Endothelial cell (in vitro differentiated cells): ENCODE measurements around the gene SF3A1. TPM values are rescaled to one million over a fixed set of nuclear protein-coding genes. Genes with fewer than 3 reads are reported as not detected.

ENCODE experiments used
- DNase-seq: peaks from one replicate; pipeline ENCODE4 v3.0.0; 2021; ENCODE audit warnings: low spot score
- H3K27ac Mint-ChIP-seq: one replicate; pipeline ENCODE4 v1.8.0; 2021; ENCODE audit warnings: mixed read lengths, inconsistent platforms; ENCODE audit not compliant: unreplicated experiment
- H3K27me3 Mint-ChIP-seq: one replicate; pipeline ENCODE4 v1.8.0; 2021; ENCODE audit warnings: mild to moderate bottlenecking, moderate library complexity, mixed read lengths, inconsistent platforms; ENCODE audit not compliant: unreplicated experiment
- H3K36me3 Mint-ChIP-seq: one replicate; pipeline ENCODE4 v1.8.0; 2021; ENCODE audit warnings: mild to moderate bottlenecking, low read depth, mixed read lengths, inconsistent platforms; ENCODE audit not compliant: unreplicated experiment
- H3K4me1 Mint-ChIP-seq: one replicate; pipeline ENCODE4 v1.8.0; 2021; ENCODE audit warnings: mild to moderate bottlenecking, mixed read lengths, inconsistent platforms; ENCODE audit not compliant: unreplicated experiment
- H3K4me3 Mint-ChIP-seq: one replicate; pipeline ENCODE4 v1.8.0; 2021; ENCODE audit warnings: mild to moderate bottlenecking, mixed read lengths, inconsistent platforms; ENCODE audit not compliant: unreplicated experiment
- H3K9me3 Mint-ChIP-seq: one replicate; pipeline ENCODE4 v1.8.0; 2021; ENCODE audit warnings: mixed read lengths, inconsistent platforms; ENCODE audit not compliant: unreplicated experiment
- CTCF ChIP-seq: fragments of 200-600 bp; sonication (generic); IDR thresholded peaks from one replicate; pipeline ENCODE4 v1.5.0; 2021; ENCODE audit warnings: antibody characterized with exemption; ENCODE audit not compliant: unreplicated experiment
- total RNA-seq: library from RNA; stranded (reverse); fragmentation: NEBNext Ultra II Directional; extraction: Animal tissue kit (Norgen Biotek cat#: 25700); gene quantifications from one replicate; pipeline ENCODE4 v1.2.1, GENCODE V29; 2021; ENCODE audit not compliant: unreplicated experiment

The SF3A1 gene
- total RNA-seq, 1 donor from 2014 or later = 139 TPM

GRCh38 chr22:30291058-30291892, 65.4 kb downstream of the SF3A1 start:
- H3K27ac Mint-ChIP-seq = no peak overlapping the region
- peaks cover 10% of the 10 kb centered on the region for H3K4me1 Mint-ChIP-seq
- DNase-seq = peak; percentile 52
- H3K36me3 Mint-ChIP-seq = peaks cover 16% of the 10 kb centered on the region
- no peaks in the 10 kb centered on the region for H3K9me3 Mint-ChIP-seq
- peaks cover 3% of the 10 kb centered on the region for H3K27me3 Mint-ChIP-seq
- TF ChIP-seq CTCF = no peak
- no peak overlapping the region for H3K4me3 Mint-ChIP-seq

GRCh38 chr22:30290342-30291057, 66.2 kb downstream of the SF3A1 start:
- H3K4me1 Mint-ChIP-seq = peaks cover 10% of the 10 kb centered on the region
- no peak overlapping the region for H3K4me3 Mint-ChIP-seq
- no peak for DNase-seq
- no peaks in the 10 kb centered on the region for H3K9me3 Mint-ChIP-seq
- H3K27ac Mint-ChIP-seq = no peak overlapping the region
- no peak for TF ChIP-seq CTCF
- peaks cover 3% of the 10 kb centered on the region for H3K27me3 Mint-ChIP-seq
- H3K36me3 Mint-ChIP-seq = peaks cover 16% of the 10 kb centered on the region

DNA sequence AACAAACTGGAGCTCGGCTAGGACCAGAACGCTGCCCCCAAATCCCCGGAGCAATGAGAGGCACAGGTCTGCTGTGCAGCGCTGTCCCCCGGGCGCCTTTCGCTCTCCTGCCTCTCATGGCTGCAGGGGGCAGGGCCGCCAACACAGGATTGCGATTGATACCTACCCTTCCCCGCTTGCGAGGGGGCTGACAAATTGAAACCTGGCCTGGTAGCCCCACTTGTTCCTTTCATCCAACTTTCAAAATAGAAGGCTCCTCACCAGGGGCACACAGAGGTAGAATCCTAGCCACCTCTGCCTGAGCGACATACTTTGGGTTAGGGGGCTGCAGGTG, 66.7 kb downstream of the SF3A1 start:
- no peak for DNase-seq
- peaks cover 3% of the 10 kb centered on the region for H3K27me3 Mint-ChIP-seq
- H3K27ac Mint-ChIP-seq = no peak overlapping the region
- no peaks in the 10 kb centered on the region for H3K9me3 Mint-ChIP-seq
- H3K4me3 Mint-ChIP-seq = no peak overlapping the region
- TF ChIP-seq CTCF = no peak
- peaks cover 10% of the 10 kb centered on the region for H3K4me1 Mint-ChIP-seq
- H3K36me3 Mint-ChIP-seq = peaks cover 17% of the 10 kb centered on the region

GRCh38 chr22:30289141-30289979, 67.3 kb downstream of the SF3A1 start, which contains the start of gene CASTOR1:
Gene CASTOR1 (minus strand): TSS chr22:30289505. CDS start chr22:30289497, 8 bp downstream.
- Mint-ChIP-seq H3K27ac (peak within 1 kb of the TSS; percentile 67), H3K4me1 (peaks cover 10% of the 10 kb centered on the region), H3K27me3 (peaks cover 3% of the 10 kb centered on the region), H3K4me3 (peak within 1 kb of the TSS; percentile 77), H3K9me3 (no peaks in the 10 kb centered on the region), H3K36me3 (peaks cover 18% of the 10 kb centered on the region)
- DNase-seq = peak; percentile 96
- TF ChIP-seq CTCF = no peak
